H9 (cell line): ENCODE results near the gene PREPL. TPM values are rescaled to one million over a fixed set of nuclear protein-coding genes. Genes with fewer than 3 reads are reported as not detected.

ENCODE experiments used
- DNase-seq: peaks from one replicate; pipeline ENCODE4 v3.0.0-alpha.2; 2017
- H2AFZ ChIP-seq: one replicate; pipeline ENCODE4 v1.6.1; 2013; ENCODE audit warnings: mild to moderate bottlenecking, low read length, control low read depth, moderate library complexity
- H2AK5ac ChIP-seq: 2 replicates; pipeline ENCODE4 v1.6.1; 2013; ENCODE audit warnings: low read length, control low read depth, mixed read lengths; ENCODE audit not compliant: insufficient read length
- H2BK120ac ChIP-seq: one replicate; pipeline ENCODE4 v1.6.1; 2013; ENCODE audit warnings: low read depth, mild to moderate bottlenecking, low read length, control low read depth, inconsistent platforms; ENCODE audit not compliant: poor library complexity, severe bottlenecking
- H2BK12ac ChIP-seq: 2 replicates; pipeline ENCODE4 v1.6.1; 2013; ENCODE audit warnings: low read length, control low read depth, mixed read lengths, low read depth; ENCODE audit not compliant: insufficient read length
- H2BK15ac ChIP-seq: 2 replicates; pipeline ENCODE4 v1.6.1; 2013; ENCODE audit warnings: low read depth, low read length, control low read depth
- H2BK20ac ChIP-seq: one replicate; pipeline ENCODE4 v1.6.1; 2013; ENCODE audit warnings: low read depth, mild to moderate bottlenecking, low read length, control low read depth, inconsistent platforms; ENCODE audit not compliant: poor library complexity, severe bottlenecking
- H2BK5ac ChIP-seq: 2 replicates; pipeline ENCODE4 v1.6.1; 2013; ENCODE audit warnings: low read length, control low read depth, mixed read lengths; ENCODE audit not compliant: insufficient read length
- H3K14ac ChIP-seq: 2 replicates; pipeline ENCODE4 v1.6.1; 2013; ENCODE audit warnings: low read length, control low read depth; ENCODE audit not compliant: insufficient read depth
- H3K18ac ChIP-seq: 2 replicates; pipeline ENCODE4 v1.6.1; 2013; ENCODE audit warnings: low read depth, mild to moderate bottlenecking, mixed read lengths, low read length, control low read depth; ENCODE audit not compliant: insufficient read length
- H3K23ac ChIP-seq: 2 replicates; pipeline ENCODE4 v1.6.1; 2013; ENCODE audit warnings: low read length, control low read depth, mixed read lengths, low read depth; ENCODE audit not compliant: insufficient read length
- H3K23me2 ChIP-seq: 2 replicates; pipeline ENCODE4 v1.6.1; 2013; ENCODE audit warnings: low read depth, mild to moderate bottlenecking, mixed read lengths, low read length, control low read depth; ENCODE audit not compliant: insufficient read length, poor library complexity, severe bottlenecking
- H3K27ac ChIP-seq: 2 replicates; pipeline ENCODE4 v1.5.1; 2013; ENCODE audit warnings: low read length, control low read depth, mixed read lengths, low read depth; ENCODE audit not compliant: insufficient read length
- H3K27me3 ChIP-seq: 2 replicates; pipeline ENCODE4 v1.6.1; 2013; ENCODE audit warnings: low read length, control low read depth, inconsistent platforms; ENCODE audit not compliant: insufficient read depth
- H3K4ac ChIP-seq: 2 replicates; pipeline ENCODE4 v1.6.1; 2013; ENCODE audit warnings: low read depth, mild to moderate bottlenecking, control low read depth, inconsistent platforms, low read length, moderate library complexity
- H3K4me1 ChIP-seq: 2 replicates; pipeline ENCODE4 v1.6.1; 2013; ENCODE audit warnings: low read length, control low read depth, inconsistent platforms; ENCODE audit not compliant: insufficient read depth
- H3K4me2 ChIP-seq: 2 replicates; pipeline ENCODE4 v1.6.1; 2013; ENCODE audit warnings: low read length, control low read depth, mixed read lengths; ENCODE audit not compliant: insufficient read length, insufficient read depth
- H3K56ac ChIP-seq: 2 replicates; pipeline ENCODE4 v1.6.1; 2013; ENCODE audit warnings: low read depth, mild to moderate bottlenecking, mixed read lengths, low read length, control low read depth; ENCODE audit not compliant: insufficient read length
- H3K79me1 ChIP-seq: 2 replicates; pipeline ENCODE4 v1.6.1; 2013; ENCODE audit warnings: low read depth, mild to moderate bottlenecking, moderate library complexity, low read length, control low read depth, inconsistent platforms; ENCODE audit not compliant: insufficient read depth, poor library complexity, severe bottlenecking
- H3K79me2 ChIP-seq: 2 replicates; pipeline ENCODE4 v1.6.1; 2013; ENCODE audit warnings: low read length, control low read depth, inconsistent platforms; ENCODE audit not compliant: insufficient read depth
- H3K9ac ChIP-seq: 2 replicates; pipeline ENCODE4 v1.6.1; 2013; ENCODE audit warnings: low read length, control low read depth, mixed read lengths; ENCODE audit not compliant: insufficient read length; ENCODE audit errors: extremely low read depth
- H3K9me3 ChIP-seq: one replicate; pipeline ENCODE4 v1.6.1; 2013; ENCODE audit warnings: low read depth, low read length, inconsistent platforms; ENCODE audit not compliant: control insufficient read depth
- H3T11ph ChIP-seq: one replicate; pipeline ENCODE4 v1.6.1; 2013; ENCODE audit warnings: mild to moderate bottlenecking, low read length, control low read depth, inconsistent platforms
- H4K20me1 ChIP-seq: one replicate; pipeline ENCODE4 v1.6.1; 2013; ENCODE audit not compliant: control insufficient read depth, insufficient read length, insufficient read depth
- H4K5ac ChIP-seq: 2 replicates; pipeline ENCODE4 v1.6.1; 2013; ENCODE audit warnings: low read depth, mild to moderate bottlenecking, mixed read lengths, low read length, control low read depth; ENCODE audit not compliant: insufficient read length
- H4K8ac ChIP-seq: replicated peaks from 2 replicates; pipeline ENCODE4 v1.6.1; 2013; ENCODE audit warnings: low read length, control low read depth, mixed read lengths, low read depth; ENCODE audit not compliant: insufficient read length
- H4K91ac ChIP-seq: 2 replicates; pipeline ENCODE4 v1.6.1; 2013; ENCODE audit warnings: low read depth, mild to moderate bottlenecking, moderate library complexity, mixed read lengths, low read length, control low read depth; ENCODE audit not compliant: insufficient read length
- H3K27ac Mint-ChIP-seq, 3 experiments: 2 replicates in 2 of 3; 3 replicates in 1 of 3; pipeline ENCODE4 v1.8.0; 2020 to 2021; ENCODE audit warnings: mixed read lengths in 3 of 3, mild to moderate bottlenecking in 1 of 3, moderate library complexity in 1 of 3
- H3K27me3 Mint-ChIP-seq: 2 replicates; pipeline ENCODE4 v1.8.0; 2021; ENCODE audit warnings: low read depth, mild to moderate bottlenecking, moderate library complexity, mixed read lengths
- H3K36me3 Mint-ChIP-seq, 3 experiments: 2 replicates in 2 of 3; 3 replicates in 1 of 3; pipeline ENCODE4 v1.8.0; 2020 to 2021; ENCODE audit warnings: low read depth in 3 of 3, mixed read lengths in 3 of 3; ENCODE audit not compliant: insufficient read depth in 1 of 3
- H3K4me1 Mint-ChIP-seq, 2 experiments: 2 replicates each; pipeline ENCODE4 v1.8.0; 2020; ENCODE audit warnings: mixed read lengths in 2 of 2
- H3K4me3 Mint-ChIP-seq, 2 experiments: 2 replicates in 1 of 2; 3 replicates in 1 of 2; pipeline ENCODE4 v1.8.0; 2020 to 2021; ENCODE audit warnings: mild to moderate bottlenecking in 2 of 2, mixed read lengths in 2 of 2, moderate library complexity in 1 of 2
- H3K9me3 Mint-ChIP-seq, 2 experiments: 2 replicates in 1 of 2; 3 replicates in 1 of 2; pipeline ENCODE4 v1.8.0; 2020; ENCODE audit warnings: mild to moderate bottlenecking in 2 of 2, mixed read lengths in 2 of 2, moderate library complexity in 1 of 2
- WGBS: extraction: QIAGEN DNeasy Blood & Tissue Kit; methylation state at CpG from one replicate; pipeline ENCODE4 v1.1.7; 2013; ENCODE audit warnings: missing lambda C conversion rate, low lambda C conversion rate, mixed read lengths; ENCODE audit not compliant: insufficient read length; ENCODE audit errors: extremely low coverage; 5-methylcytosine and 5-hydroxymethylcytosine counted together
- total RNA-seq: library from RNA; stranded (reverse); gene quantifications from 2 replicates; pipeline ENCODE4 v1.2.1, GENCODE V29; 2021
- TF ChIP-seq, protein P1 (sequence below): fragments of 200-600 bp; sonication (generic); conservative IDR thresholded peaks from 3 replicates; pipeline ENCODE4 v1.8.0; 2021; ENCODE audit warnings: antibody characterized with exemption, mild to moderate bottlenecking

PREPL gene
- total RNA-seq, 1 experiment from 2014 or later, result 30.1 TPM

DNA sequence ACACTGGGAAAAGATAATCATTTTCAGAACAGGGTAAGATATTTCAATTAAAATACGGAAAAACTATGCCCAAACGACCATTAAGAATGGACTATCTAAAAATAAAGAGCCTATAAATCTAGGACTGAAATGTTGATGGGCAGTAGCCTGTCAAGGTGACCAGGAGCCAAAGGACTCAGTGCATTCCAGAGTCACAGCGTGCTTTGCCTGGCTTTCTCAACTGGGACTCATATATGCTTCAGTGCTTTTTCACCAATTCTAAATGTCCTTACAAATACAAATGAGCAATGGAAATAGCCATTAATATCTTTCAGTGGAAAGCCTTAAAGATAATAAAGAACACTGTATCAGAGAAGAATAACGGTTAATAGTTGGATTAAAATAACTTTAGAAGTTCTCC is 35.4 kb downstream of the PREPL start:
- Histone ChIP-seq H2BK15ac (no peak overlapping the region), H3K4ac (no peak overlapping the region), H3K9ac (no peak overlapping the region), H3K79me2 (no peaks in the 10 kb centered on the region), H2AFZ (no peak overlapping the region), H3K18ac (no peak overlapping the region), H3K23me2 (no peaks in the 10 kb centered on the region), H2BK120ac (no peak overlapping the region), H3K4me2 (no peak overlapping the region), H3K27ac (no peak overlapping the region), H2AK5ac (no peak overlapping the region), H3K27me3 (no peaks in the 10 kb centered on the region), H3K14ac (no peak overlapping the region), H4K20me1 (no peaks in the 10 kb centered on the region), H4K8ac (no peak overlapping the region), H3K23ac (no peak overlapping the region), H3T11ph (no peak overlapping the region), H2BK20ac (no peak overlapping the region), H3K4me1 (peaks cover 3% of the 10 kb centered on the region; the same call in 1 of the 2 replicates), H4K5ac (no peak overlapping the region), H3K9me3 (no peaks in the 10 kb centered on the region), H2BK5ac (no peak overlapping the region), H2BK12ac (no peak overlapping the region), H3K56ac (no peak overlapping the region), H3K79me1 (no peaks in the 10 kb centered on the region), H4K91ac (no peak overlapping the region)
- TF ChIP-seq, protein P1, sequence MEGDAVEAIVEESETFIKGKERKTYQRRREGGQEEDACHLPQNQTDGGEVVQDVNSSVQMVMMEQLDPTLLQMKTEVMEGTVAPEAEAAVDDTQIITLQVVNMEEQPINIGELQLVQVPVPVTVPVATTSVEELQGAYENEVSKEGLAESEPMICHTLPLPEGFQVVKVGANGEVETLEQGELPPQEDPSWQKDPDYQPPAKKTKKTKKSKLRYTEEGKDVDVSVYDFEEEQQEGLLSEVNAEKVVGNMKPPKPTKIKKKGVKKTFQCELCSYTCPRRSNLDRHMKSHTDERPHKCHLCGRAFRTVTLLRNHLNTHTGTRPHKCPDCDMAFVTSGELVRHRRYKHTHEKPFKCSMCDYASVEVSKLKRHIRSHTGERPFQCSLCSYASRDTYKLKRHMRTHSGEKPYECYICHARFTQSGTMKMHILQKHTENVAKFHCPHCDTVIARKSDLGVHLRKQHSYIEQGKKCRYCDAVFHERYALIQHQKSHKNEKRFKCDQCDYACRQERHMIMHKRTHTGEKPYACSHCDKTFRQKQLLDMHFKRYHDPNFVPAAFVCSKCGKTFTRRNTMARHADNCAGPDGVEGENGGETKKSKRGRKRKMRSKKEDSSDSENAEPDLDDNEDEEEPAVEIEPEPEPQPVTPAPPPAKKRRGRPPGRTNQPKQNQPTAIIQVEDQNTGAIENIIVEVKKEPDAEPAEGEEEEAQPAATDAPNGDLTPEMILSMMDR, result no peak
- DNase-seq, result no peak
- Mint-ChIP-seq H3K36me3 (peaks cover 11 to 55% (median 42%) of the 10 kb centered on the region in 3 experiments; a peak in 6 of 7 replicates), H3K27ac (no peak overlapping the region), H3K27me3 (no peaks in the 10 kb centered on the region), H3K9me3 (no peaks in the 10 kb centered on the region), H3K4me3 (no peak overlapping the region), H3K4me1 (peaks cover 3 to 4% of the 10 kb centered on the region in 2 experiments; a peak in 2 of 4 replicates)
- WGBS, result no CpG with 5 or more reads among the region's 4 CpGs
